BLaER1 treated with 17β-estradiol and CSF1 and Interleukin-3, amounts not matched to agents 10 nM and 100 nM (cell line): Measurements from ENCODE around the gene DLG1.

Source experiments
- H3K27ac ChIP-seq, 11 experiments: shearing (Covaris generic); formaldehyde crosslinking; 2 replicates each; pipeline ENCODE4 v1.8.1; 2022
- H3K27me3 ChIP-seq, 11 experiments: shearing (Covaris generic); formaldehyde crosslinking; 2 replicates each; pipeline ENCODE4 v1.8.1; 2022
- H3K36me3 ChIP-seq, 11 experiments: shearing (Covaris generic); formaldehyde crosslinking; 2 replicates each; pipeline ENCODE4 v1.8.1; 2022
- H3K4me1 ChIP-seq, 10 experiments: shearing (Covaris generic); formaldehyde crosslinking; 2 replicates each; pipeline ENCODE4 v1.8.1; 2022
- H3K4me2 ChIP-seq, 11 experiments: shearing (Covaris generic); formaldehyde crosslinking; 2 replicates each; pipeline ENCODE4 v1.8.1; 2022
- H3K4me3 ChIP-seq, 10 experiments: shearing (Covaris generic); formaldehyde crosslinking; 2 replicates each; pipeline ENCODE4 v1.8.1; 2022
- H3K9ac ChIP-seq, 11 experiments: shearing (Covaris generic); formaldehyde crosslinking; 2 replicates each; pipeline ENCODE4 v1.8.1; 2022
- H3K9me3 ChIP-seq, 11 experiments: shearing (Covaris generic); formaldehyde crosslinking; replicated peaks in 1 of 11; 2 replicates each; pipeline ENCODE4 v1.8.1; 2022
- H4K20me1 ChIP-seq, 11 experiments: shearing (Covaris generic); formaldehyde crosslinking; 2 replicates each; pipeline ENCODE4 v1.8.1; 2022
- Cebpa-rat ChIP-seq, 11 experiments: shearing (Covaris generic); IDR thresholded peaks; 2 replicates each; pipeline ENCODE4 v1.8.1; 2022

DLG1 gene

DNA sequence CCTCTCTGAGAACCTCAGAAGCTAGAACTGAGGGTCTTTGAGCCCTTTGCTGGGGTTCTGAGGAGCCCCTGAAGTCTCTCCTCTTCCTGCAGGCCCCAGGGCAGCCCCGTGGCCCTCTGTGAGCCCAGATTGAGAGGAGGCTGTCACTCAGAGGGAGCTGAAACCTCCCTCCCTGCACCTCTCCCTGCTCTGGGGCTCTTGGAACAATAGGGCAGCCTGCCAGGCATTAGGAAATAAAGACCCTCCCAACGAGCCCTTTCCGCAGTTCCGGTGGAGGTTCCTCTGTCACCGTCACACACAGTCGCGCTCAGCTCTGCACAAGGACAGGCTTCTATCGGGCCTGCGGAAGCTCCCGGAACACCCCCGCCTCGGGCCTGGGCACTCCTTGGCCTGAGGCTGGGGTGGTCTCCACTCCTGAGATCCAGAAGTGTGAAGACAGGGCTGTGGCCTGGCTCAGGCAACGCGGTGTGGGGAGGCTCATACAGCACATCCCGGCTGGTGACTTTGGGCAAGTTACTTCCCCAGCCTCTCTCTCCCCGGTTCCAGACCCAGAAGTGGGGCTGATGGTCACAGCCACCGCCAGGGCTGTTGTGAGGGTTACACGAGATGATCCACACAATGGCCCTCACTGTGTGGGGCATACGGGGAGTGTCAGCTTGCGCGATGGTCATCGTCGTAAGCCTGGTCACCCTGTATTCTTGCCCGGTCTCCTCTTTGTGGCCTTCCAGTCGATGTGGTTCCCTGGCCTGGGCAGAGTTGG, 286.5 kb downstream of the DLG1 start:
- Histone ChIP-seq H3K4me2 (peak overlapping the region; percentile 67 to 95 (median 86); a peak in 21 of 22 replicates), H3K27ac (no peak overlapping the region), H3K27me3 (peaks cover 0 to 9% (median 0%) of the 10 kb centered on the region in 11 experiments; a peak in 1 of 22 replicates), H4K20me1 (peaks cover 0 to 49% (median 6%) of the 10 kb centered on the region in 11 experiments; a peak in 9 of 22 replicates), H3K36me3 (peaks cover 0 to 24% (median 0%) of the 10 kb centered on the region in 11 experiments; a peak in 3 of 22 replicates), H3K9me3 (no peaks in the 10 kb centered on the region), H3K4me3 (no peak overlapping the region), H3K4me1 (peaks cover 23 to 90% (median 66%) of the 10 kb centered on the region in 10 experiments), H3K9ac (peak overlapping the region in 3 of 11 experiments; percentile 3 to 63 (median 61); a peak in 2 of 22 replicates)
- no peak for TF ChIP-seq Cebpa-rat (IDR thresholded peaks at IDR 0.05)

DNA sequence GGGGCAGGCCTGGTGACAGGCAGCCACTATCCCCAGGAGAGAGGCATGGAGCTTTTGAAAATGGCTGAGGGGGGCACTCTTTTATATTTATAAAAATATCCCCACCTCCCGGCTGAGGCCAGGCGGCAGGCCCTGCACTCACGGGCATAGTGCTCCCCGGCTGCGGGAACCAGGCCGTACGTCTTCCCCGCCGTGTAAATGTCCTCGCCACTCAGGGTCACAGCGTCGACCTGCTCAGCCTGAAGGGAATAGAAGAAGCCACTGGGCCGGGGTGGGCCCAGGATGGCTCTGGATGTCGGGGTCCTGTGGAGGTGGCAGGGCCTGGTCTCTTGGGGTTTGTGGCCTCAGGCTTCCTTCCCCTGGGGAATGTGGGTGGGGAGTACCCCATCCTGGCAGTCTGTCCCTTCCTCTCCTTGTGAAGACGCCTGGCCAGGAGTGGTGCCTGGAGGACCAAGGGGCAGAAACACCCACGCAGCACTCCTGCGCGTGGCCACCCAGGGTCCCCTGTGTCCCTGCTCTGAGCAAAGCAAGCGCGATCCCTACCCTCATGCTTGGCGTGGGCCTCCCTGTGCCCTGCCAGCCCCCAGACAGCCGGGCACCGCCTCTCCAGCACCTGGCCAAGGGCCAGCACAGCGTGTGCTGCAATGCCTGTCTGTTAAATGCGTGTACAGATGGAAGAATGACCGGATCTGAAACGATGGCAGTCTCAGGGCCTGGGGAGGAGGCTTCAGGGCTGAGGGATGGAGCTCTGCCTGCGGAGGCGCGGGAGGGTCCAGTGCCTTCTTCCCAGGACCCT, 287.7 kb downstream of the DLG1 start:
- H4K20me1 ChIP-seq, result peaks cover 0 to 42% (median 6%) of the 10 kb centered on the region in 11 experiments; a peak in 8 of 22 replicates
- H3K9ac ChIP-seq, result peak overlapping the region in 10 of 11 experiments; percentile 13 to 63 (median 43); a peak in 15 of 22 replicates
- no peak overlapping the region; a peak in 1 of 20 replicates for H3K4me3 ChIP-seq
- H3K4me2 ChIP-seq, result peak overlapping the region; percentile 67 to 95 (median 86)
- H3K27ac ChIP-seq, result peak overlapping the region in 1 of 11 experiments; percentile 31; a peak in 1 of 22 replicates
- peaks cover 23 to 86% (median 58%) of the 10 kb centered on the region in 10 experiments for H3K4me1 ChIP-seq
- peaks cover 0 to 24% (median 3%) of the 10 kb centered on the region in 11 experiments; a peak in 4 of 22 replicates for H3K36me3 ChIP-seq
- H3K27me3 ChIP-seq, result peaks cover 0 to 9% (median 0%) of the 10 kb centered on the region in 11 experiments; a peak in 1 of 22 replicates
- H3K9me3 ChIP-seq, result no peaks in the 10 kb centered on the region
- TF ChIP-seq Cebpa-rat (IDR thresholded peaks at IDR 0.05), result no peak

DNA sequence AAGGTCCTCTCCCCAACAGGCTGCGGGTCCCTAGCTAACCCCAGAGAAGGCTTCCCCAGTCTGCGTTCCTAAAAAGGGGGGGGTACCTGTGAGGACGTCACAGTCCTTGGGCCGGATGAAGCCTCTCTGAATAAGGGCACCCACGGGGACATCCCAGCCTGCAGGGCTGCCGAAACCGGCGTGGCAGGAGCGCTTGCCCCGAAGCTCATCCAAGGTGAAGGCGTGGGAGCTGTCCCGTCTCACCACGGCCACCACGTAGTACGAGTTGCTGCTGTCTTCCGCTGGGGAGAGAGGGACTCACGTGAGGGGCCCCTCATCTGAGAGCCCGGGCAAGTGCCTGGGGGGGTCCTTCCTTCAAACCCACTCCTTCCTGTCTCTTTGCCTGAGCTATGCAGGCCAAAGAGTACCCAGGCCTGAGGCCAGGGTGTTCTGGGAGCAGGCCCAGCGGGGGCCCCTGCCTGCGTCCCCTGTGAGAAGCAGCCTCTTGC, 288.8 kb downstream of the DLG1 start:
- Histone ChIP-seq H3K27ac (no peak overlapping the region), H3K27me3 (peaks cover 0 to 9% (median 0%) of the 10 kb centered on the region in 11 experiments; a peak in 4 of 22 replicates), H3K4me3 (no peak overlapping the region), H3K9ac (peak overlapping the region in 1 of 11 experiments; percentile 61; a peak in 4 of 22 replicates), H3K4me2 (peak overlapping the region in 7 of 11 experiments; percentile 85 to 95 (median 89); a peak in 15 of 22 replicates), H4K20me1 (peaks cover 0 to 42% (median 6%) of the 10 kb centered on the region in 11 experiments; a peak in 5 of 22 replicates), H3K9me3 (0 out of 22 replicates have a peak, but pooled peaks cover 0 to 3% (median 0%) of the 10 kb centered on the region in 11 experiments), H3K36me3 (peaks cover 0 to 24% (median 3%) of the 10 kb centered on the region in 11 experiments; a peak in 4 of 22 replicates), H3K4me1 (peaks cover 17 to 86% (median 58%) of the 10 kb centered on the region in 10 experiments)
- TF ChIP-seq Cebpa-rat (IDR thresholded peaks at IDR 0.05), result no peak

DNA sequence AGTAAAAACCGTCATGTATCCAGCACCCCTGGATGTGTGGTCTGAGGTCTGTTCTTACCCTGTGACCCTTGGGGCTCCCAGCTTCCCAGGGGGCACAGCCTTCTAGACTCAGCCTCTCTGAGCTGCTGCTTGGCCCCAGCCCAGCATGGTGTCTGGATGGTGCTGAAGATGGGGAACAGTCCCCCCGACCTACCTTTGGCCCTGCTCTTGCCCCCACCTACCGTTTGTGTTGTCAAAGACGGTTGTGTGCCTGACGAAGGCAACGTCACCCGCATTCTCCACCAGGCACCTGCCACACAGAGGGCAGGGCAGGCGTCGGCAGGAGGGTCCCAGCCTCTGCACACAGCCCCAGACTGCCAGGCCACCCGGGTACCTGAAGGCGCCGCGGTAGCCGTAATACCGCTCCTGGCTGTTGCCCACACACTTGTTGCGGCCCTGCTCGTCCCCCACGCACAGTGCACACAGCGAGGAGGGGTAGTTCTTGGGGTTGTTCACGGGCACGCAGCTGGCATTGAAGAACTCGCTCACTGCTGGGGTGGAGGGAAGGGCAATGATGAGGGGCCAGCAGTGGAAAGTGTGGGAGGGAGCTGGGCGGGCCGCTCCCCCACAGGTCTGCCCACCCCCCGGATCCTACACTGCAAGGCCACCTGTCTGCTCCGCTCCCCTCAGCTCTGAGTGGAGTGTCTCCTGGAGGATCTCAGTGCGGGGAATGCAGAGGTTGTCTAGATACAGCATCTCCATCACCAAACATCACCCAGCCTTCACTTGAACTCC, 289.8 kb downstream of the DLG1 start:
- H3K9ac ChIP-seq, result no peak overlapping the region
- H3K27ac ChIP-seq, result no peak overlapping the region
- H3K27me3 ChIP-seq, result peaks cover 0 to 16% (median 0%) of the 10 kb centered on the region in 11 experiments; a peak in 8 of 22 replicates
- H4K20me1 ChIP-seq, result peaks cover 0 to 42% (median 6%) of the 10 kb centered on the region in 11 experiments; a peak in 6 of 22 replicates
- H3K4me2 ChIP-seq, result peak overlapping the region in 4 of 11 experiments; percentile 3 to 95 (median 46); a peak in 5 of 22 replicates
- TF ChIP-seq Cebpa-rat (IDR thresholded peaks at IDR 0.05), result no peak
- H3K36me3 ChIP-seq, result peaks cover 0 to 24% (median 3%) of the 10 kb centered on the region in 11 experiments; a peak in 4 of 22 replicates
- H3K4me3 ChIP-seq, result no peak overlapping the region
- 0 out of 22 replicates have a peak, but pooled peaks cover 0 to 3% (median 0%) of the 10 kb centered on the region in 11 experiments for H3K9me3 ChIP-seq
- H3K4me1 ChIP-seq, result peaks cover 21 to 86% (median 62%) of the 10 kb centered on the region in 10 experiments

GRCh38 chr3:197007953-197008352, 290.5 kb downstream of the DLG1 start:
- H3K27ac ChIP-seq, result no peak overlapping the region
- peaks cover 0 to 42% (median 6%) of the 10 kb centered on the region in 11 experiments; a peak in 6 of 22 replicates for H4K20me1 ChIP-seq
- peaks cover 0 to 24% (median 3%) of the 10 kb centered on the region in 11 experiments; a peak in 4 of 22 replicates for H3K36me3 ChIP-seq
- H3K4me1 ChIP-seq, result peaks cover 22 to 81% (median 61%) of the 10 kb centered on the region in 10 experiments
- H3K9me3 ChIP-seq, result 0 out of 22 replicates have a peak, but pooled peaks cover 0 to 3% (median 0%) of the 10 kb centered on the region in 11 experiments
- no peak for TF ChIP-seq Cebpa-rat (IDR thresholded peaks at IDR 0.05)
- H3K4me3 ChIP-seq, result no peak overlapping the region
- H3K4me2 ChIP-seq, result peak overlapping the region in 2 of 11 experiments; percentile 5 to 95; a peak in 2 of 22 replicates
- H3K27me3 ChIP-seq, result peaks cover 0 to 16% (median 0%) of the 10 kb centered on the region in 11 experiments; a peak in 8 of 22 replicates
- no peak overlapping the region for H3K9ac ChIP-seq

- peaks cover 22 to 80% (median 60%) of the 10 kb centered on the region in 10 experiments for H3K4me1 ChIP-seq
- no peak overlapping the region for H3K4me2 ChIP-seq
- no peak overlapping the region for H3K27ac ChIP-seq
- 0 out of 22 replicates have a peak, but pooled peaks cover 0 to 3% (median 0%) of the 10 kb centered on the region in 11 experiments for H3K9me3 ChIP-seq
- peaks cover 0 to 22% (median under 1%) of the 10 kb centered on the region in 11 experiments; a peak in 4 of 22 replicates for H3K36me3 ChIP-seq
- TF ChIP-seq Cebpa-rat (IDR thresholded peaks at IDR 0.05), result no peak
- no peak overlapping the region for H3K4me3 ChIP-seq
- peaks cover 0 to 41% (median 6%) of the 10 kb centered on the region in 11 experiments; a peak in 6 of 22 replicates for H4K20me1 ChIP-seq
- H3K9ac ChIP-seq, result no peak overlapping the region
- peaks cover 0 to 16% (median 0%) of the 10 kb centered on the region in 11 experiments; a peak in 8 of 22 replicates for H3K27me3 ChIP-seq
Observed at GRCh38 chr3:197007296-197007940, 291.0 kb downstream of the DLG1 start.

GRCh38 chr3:197006860-197007259, 291.6 kb downstream of the DLG1 start:
- peaks cover 0 to 16% (median 0%) of the 10 kb centered on the region in 11 experiments; a peak in 8 of 22 replicates for H3K27me3 ChIP-seq
- H4K20me1 ChIP-seq, result peaks cover 0 to 36% (median 6%) of the 10 kb centered on the region in 11 experiments; a peak in 6 of 22 replicates
- no peak overlapping the region for H3K9ac ChIP-seq
- H3K36me3 ChIP-seq, result peaks cover 0 to 17% (median 0%) of the 10 kb centered on the region in 11 experiments; a peak in 3 of 22 replicates
- 0 out of 22 replicates have a peak, but pooled peaks cover 0 to 3% (median 0%) of the 10 kb centered on the region in 11 experiments for H3K9me3 ChIP-seq
- no peak overlapping the region for H3K4me2 ChIP-seq
- H3K4me1 ChIP-seq, result peaks cover 22 to 80% (median 58%) of the 10 kb centered on the region in 10 experiments
- H3K27ac ChIP-seq, result no peak overlapping the region
- no peak overlapping the region for H3K4me3 ChIP-seq
- TF ChIP-seq Cebpa-rat (IDR thresholded peaks at IDR 0.05), result no peak
